GM12873 (cell line): ENCODE measurements around the gene CACNA1D.

ENCODE experiments used
- TF ChIP-seq, protein P1 (sequence below): IDR thresholded peaks from 2 replicates; pipeline ENCODE4 v1.5.1; 2012; ENCODE audit warnings: low read depth, mild to moderate bottlenecking, moderate library complexity, low read length, control low read depth; ENCODE audit not compliant: insufficient read depth; ENCODE audit errors: missing control alignments

Gene CACNA1D

DNA sequence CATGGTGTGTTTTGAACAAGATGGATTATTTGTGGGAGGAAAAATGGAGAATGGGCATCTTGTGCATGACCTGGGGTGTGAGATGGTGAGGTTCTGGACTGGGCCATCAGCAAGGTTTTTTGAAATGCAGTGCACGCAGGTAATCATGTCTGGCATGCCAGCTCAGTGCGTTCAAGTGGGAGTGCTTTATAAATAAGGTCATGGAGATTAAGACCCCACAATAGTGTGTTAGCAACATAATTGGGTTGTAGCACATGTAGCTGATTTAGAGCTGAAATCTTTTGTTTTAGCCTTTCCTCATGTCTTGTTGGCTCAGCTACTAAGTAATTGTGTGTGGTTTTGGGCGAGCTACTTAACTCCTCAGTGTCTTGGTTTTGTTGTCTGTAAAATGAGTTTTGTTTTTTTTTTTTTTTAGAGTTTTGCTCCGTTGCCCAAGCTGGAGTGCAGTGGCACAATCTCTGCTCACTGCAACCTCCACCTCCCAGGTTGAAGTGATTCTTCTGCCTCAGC is 3.9 kb upstream of the CACNA1D start:
- TF ChIP-seq, protein P1, sequence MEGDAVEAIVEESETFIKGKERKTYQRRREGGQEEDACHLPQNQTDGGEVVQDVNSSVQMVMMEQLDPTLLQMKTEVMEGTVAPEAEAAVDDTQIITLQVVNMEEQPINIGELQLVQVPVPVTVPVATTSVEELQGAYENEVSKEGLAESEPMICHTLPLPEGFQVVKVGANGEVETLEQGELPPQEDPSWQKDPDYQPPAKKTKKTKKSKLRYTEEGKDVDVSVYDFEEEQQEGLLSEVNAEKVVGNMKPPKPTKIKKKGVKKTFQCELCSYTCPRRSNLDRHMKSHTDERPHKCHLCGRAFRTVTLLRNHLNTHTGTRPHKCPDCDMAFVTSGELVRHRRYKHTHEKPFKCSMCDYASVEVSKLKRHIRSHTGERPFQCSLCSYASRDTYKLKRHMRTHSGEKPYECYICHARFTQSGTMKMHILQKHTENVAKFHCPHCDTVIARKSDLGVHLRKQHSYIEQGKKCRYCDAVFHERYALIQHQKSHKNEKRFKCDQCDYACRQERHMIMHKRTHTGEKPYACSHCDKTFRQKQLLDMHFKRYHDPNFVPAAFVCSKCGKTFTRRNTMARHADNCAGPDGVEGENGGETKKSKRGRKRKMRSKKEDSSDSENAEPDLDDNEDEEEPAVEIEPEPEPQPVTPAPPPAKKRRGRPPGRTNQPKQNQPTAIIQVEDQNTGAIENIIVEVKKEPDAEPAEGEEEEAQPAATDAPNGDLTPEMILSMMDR: no peak

DNA sequence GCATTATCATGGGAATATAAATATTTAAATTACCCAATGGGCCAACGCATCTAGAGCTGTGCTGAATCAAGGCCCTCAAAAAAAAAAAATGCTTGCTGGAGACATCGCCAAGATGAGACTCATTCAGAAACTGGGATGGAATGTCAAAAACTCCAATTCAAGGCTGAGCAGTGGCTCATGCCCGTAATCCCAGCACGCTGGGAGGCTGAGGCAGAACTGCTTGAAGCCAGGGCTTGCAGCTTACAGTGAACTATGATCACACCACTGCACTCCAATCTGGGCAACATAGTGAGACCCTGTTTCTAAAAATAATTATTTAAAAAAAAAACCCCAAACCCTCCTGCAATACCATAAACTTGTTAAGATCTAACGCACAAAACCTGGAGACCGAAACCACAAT is 3.1 kb upstream of the CACNA1D start:
- TF ChIP-seq, protein P1: no peak

DNA sequence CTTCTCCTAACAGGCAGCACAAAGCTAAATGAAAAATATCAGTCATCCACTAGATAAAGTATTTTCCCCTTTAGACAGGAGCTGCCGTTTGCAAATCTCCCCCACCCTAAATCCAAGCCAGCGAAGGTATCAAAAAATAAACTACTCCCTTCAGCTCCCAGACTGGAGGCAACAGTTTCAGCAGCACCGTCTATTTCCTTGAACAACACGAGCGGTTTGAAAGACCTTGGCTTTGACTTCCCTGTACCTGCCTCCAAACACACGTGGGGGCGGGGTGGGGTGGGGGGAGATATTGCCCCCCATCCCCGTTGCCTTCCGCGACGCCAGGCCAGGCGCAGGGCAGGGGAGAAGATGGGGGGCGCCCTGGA is 832 bp upstream of the CACNA1D start:
- TF ChIP-seq, protein P1: no peak

DNA sequence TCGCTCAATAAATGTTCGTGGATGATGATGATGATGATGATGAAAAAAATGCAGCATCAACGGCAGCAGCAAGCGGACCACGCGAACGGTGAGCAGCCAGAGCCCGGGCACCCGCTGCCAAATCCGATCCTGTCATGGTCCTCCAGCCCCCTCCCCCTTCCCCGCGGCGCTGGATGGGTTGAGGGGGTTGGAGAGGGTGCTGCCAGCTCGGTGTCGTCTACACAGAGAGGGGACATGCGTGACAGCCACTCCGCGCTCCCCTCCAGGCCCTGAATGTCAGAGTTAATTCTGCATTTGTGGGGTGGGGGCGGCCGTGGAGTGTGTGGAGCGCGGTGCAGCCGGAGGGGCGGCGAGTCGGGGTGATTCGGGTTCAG is 722 bp downstream of the CACNA1D start:
- TF ChIP-seq, protein P1: no peak

DNA sequence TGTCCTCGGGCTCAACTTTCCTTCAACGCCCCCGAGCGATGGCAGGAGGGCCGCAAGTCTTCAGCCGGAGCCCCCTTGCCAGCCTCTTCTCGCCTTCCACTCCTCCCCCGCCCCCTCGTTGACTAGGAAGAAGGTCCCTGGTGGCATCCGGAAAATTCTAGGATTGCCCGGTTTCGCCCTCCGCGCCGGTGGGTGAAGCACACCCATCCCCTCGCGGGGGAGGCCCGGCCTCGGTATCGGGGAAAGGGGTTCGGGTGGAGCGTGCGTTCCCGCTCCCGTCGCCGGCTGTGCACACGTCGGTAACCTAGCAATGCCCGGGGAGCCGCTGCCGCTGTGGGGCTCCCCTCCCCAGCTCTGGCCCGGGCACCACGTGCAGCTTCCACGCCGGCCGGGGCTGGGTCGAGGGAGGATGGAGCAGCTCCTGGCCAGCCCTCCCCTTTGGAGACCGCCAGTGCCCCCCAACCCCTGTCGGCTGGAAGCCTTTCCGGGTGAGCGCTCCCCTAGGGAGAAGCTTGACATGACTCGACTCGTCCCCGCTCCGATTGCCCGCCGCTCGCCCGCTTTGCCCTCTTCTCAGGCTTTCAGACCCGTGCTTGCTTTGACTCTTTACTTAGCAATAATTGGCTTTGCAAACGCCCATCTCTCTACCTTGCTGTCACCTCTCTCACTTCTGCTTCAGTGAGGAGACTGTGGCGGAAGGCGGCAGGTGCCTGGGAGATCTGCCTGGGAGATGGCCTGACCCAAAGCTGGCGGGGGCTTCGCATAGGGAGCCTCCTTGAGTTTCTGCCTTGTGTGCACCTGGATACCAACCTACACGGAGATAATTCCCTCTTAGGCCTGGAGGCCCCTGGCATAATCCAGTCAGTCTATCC is 1.3 kb downstream of the CACNA1D start:
- TF ChIP-seq, protein P1: no peak

DNA sequence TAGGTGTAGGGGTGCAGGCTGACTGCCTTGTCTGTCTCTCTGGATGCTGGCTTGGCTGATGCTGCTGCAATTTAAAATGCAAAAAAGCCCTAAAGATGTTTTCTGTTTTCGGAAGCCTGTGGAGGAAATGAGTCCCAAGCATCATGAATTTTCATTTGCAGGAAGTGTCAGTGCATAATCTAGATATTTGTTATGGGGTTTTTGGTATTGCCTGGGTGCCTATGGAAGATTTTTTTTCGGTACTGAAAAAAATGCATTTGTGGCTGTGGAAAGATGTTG is 1.9 kb downstream of the CACNA1D start:
- TF ChIP-seq, protein P1: no peak

DNA sequence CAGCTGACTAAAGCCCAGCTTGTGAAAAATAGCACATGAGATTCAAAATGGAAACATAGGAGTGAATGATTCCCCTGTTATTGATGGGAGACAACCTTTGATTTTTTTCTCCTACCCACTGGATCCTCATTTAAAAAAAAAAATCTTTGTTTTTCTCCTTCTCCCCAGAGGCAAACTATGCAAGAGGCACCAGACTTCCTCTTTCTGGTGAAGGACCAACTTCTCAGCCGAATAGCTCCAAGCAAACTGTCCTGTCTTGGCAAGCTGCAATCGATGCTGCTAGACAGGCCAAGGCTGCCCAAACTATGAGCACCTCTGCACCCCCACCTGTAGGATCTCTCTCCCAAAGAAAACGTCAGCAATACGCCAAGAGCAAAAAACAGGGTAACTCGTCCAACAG is 2.6 kb downstream of the CACNA1D start:
- TF ChIP-seq, protein P1: no peak
